C4-2B (cell line): ENCODE results near the gene OR10A4.
"Not testable (repeated sequence)": the region's sequence is repeated elsewhere in the genome, so short reads cannot be mapped to it uniquely, and the experiment has no call there.

Experiments
- CTCF ChIP-seq: fragments of 450-650 bp; conservative IDR thresholded peaks from 2 replicates; pipeline ENCODE4 v1.5.1; 2017; ENCODE audit warnings: mild to moderate bottlenecking
- ZFX ChIP-seq: fragments of 450-650 bp; IDR thresholded peaks from 2 replicates; pipeline ENCODE4 v1.6.1; 2017

GRCh38 chr11:6904804-6905203, 28.4 kb downstream of the OR10A4 start:
- not testable (repeated sequence) for TF ChIP-seq CTCF, ZFX
